K562 (cell line): ENCODE data around the gene ALKBH3. TPM values are rescaled to one million over a fixed set of nuclear protein-coding genes. Genes with fewer than 3 reads are reported as not detected.

Experiments used
- CREB3L1 ChIP-seq: fragments of 450-650 bp; IDR thresholded peaks from 2 replicates; pipeline ENCODE4 v1.6.1; 2014; ENCODE audit warnings: low read depth, mild to moderate bottlenecking, moderate library complexity, borderline replicate concordance
- CTBP1 ChIP-seq: fragments of 450-650 bp; IDR thresholded peaks from 2 replicates; pipeline ENCODE4 v1.6.1; 2016; ENCODE audit warnings: borderline replicate concordance
- ELF2 ChIP-seq: fragments of 250-450 bp; sonication (Bioruptor Pico); IDR thresholded peaks from 2 replicates; pipeline ENCODE4 v1.5.0; 2021; ENCODE audit warnings: mild to moderate bottlenecking
- GABPB2 ChIP-seq: fragments of 250-450 bp; sonication (Bioruptor Pico); conservative IDR thresholded peaks from 2 replicates; pipeline ENCODE4 v1.5.1; 2021; ENCODE audit warnings: mild to moderate bottlenecking
- GTF2A2 ChIP-seq: IDR thresholded peaks from 2 replicates; pipeline ENCODE4 v1.6.1; 2016; ENCODE audit warnings: mild to moderate bottlenecking, missing genetic modification characterization, missing compliant biosample characterization
- HMG20B ChIP-seq: fragments of 250-450 bp; sonication (Bioruptor Pico); IDR thresholded peaks from 2 replicates; pipeline ENCODE4 v1.5.0; 2021; ENCODE audit warnings: mild to moderate bottlenecking
- HNRNPH1 ChIP-seq: fragments of 200-400 bp; formaldehyde crosslinking; optimal IDR thresholded peaks from 2 replicates; pipeline ENCODE3; 2017; ENCODE audit warnings: low read depth, mild to moderate bottlenecking, low read length, moderate library complexity
- JUND ChIP-seq, 2 experiments: IDR thresholded peaks; 2 replicates in 1 of 2; 3 replicates in 1 of 2; pipeline ENCODE4 v1.6.1; 2011; ENCODE audit warnings: borderline replicate concordance in 2 of 2, low read depth in 2 of 2, low read length in 2 of 2, improper control_type of control experiment in 1 of 2, missing biosample characterization in 1 of 2, missing genetic modification characterization in 1 of 2, missing genetic modification reagents in 1 of 2
- NFIX ChIP-seq: fragments of 250-450 bp; sonication (Bioruptor Pico); IDR thresholded peaks from 2 replicates; pipeline ENCODE4 v1.4.0; 2020; ENCODE audit warnings: low read depth, mild to moderate bottlenecking, moderate library complexity
- POLR2B ChIP-seq: fragments of 450-650 bp; IDR thresholded peaks from 2 replicates; pipeline ENCODE4 v1.6.1; 2018; ENCODE audit warnings: low read depth; ENCODE audit not compliant: partially characterized antibody
- PYGO2 ChIP-seq: fragments of 450-650 bp; IDR thresholded peaks from 2 replicates; pipeline ENCODE4 v1.6.1; 2016; ENCODE audit warnings: mild to moderate bottlenecking, missing genetic modification characterization, moderate library complexity, missing compliant biosample characterization
- RFX5 ChIP-seq: IDR thresholded peaks from 2 replicates; pipeline ENCODE4 v1.6.1; 2011; ENCODE audit warnings: low read depth, mild to moderate bottlenecking, improper control_type of control experiment, low read length
- SP1 ChIP-seq: sonication (generic); formaldehyde crosslinking; IDR thresholded peaks from 2 replicates; pipeline ENCODE4 v1.8.1; 2022; ENCODE audit warnings: mild to moderate bottlenecking, missing genetic modification reagents
- TAF7 ChIP-seq: fragments of 450-650 bp; IDR thresholded peaks from 2 replicates; pipeline ENCODE4 v1.6.1; 2016; ENCODE audit warnings: missing genetic modification characterization, missing compliant biosample characterization
- TAF9B ChIP-seq: fragments of 450-650 bp; IDR thresholded peaks from 2 replicates; pipeline ENCODE4 v1.6.1; 2018; ENCODE audit warnings: mild to moderate bottlenecking; ENCODE audit not compliant: partially characterized antibody
- TBP ChIP-seq: optimal IDR thresholded peaks from 2 replicates; pipeline ENCODE3; 2011; ENCODE audit warnings: low read depth, low read length, improper control_type of control experiment
- ZNF143 ChIP-seq: sonication (generic); formaldehyde crosslinking; IDR thresholded peaks from 2 replicates; pipeline ENCODE4 v1.9.0; 2022; ENCODE audit warnings: mild to moderate bottlenecking, missing genetic modification reagents
- ZNF174 ChIP-seq: fragments of 250-450 bp; sonication (Bioruptor Pico); IDR thresholded peaks from 2 replicates; pipeline ENCODE4 v1.4.0; 2020; ENCODE audit warnings: mild to moderate bottlenecking
- ZNF318 ChIP-seq, 2 experiments: fragments of 450-650 bp; IDR thresholded peaks; 2 replicates each; pipeline ENCODE4 v1.6.1; 2016; ENCODE audit warnings: mild to moderate bottlenecking in 2 of 2, borderline replicate concordance in 1 of 2, low read depth in 1 of 2, moderate library complexity in 1 of 2
- ZNF695 ChIP-seq: fragments of 450-650 bp; formaldehyde crosslinking; IDR thresholded peaks from 2 replicates; pipeline ENCODE4 v1.4.0; 2020; ENCODE audit warnings: mild to moderate bottlenecking, moderate library complexity
- ZNF717 ChIP-seq: fragments of 250-450 bp; sonication (Bioruptor Pico); IDR thresholded peaks from 2 replicates; pipeline ENCODE4 v1.5.0; 2021
- polyA plus RNA-seq, 8 experiments: library from polyadenylated mRNA; depleted of rRNA in 4 of 8; stranded (reverse) in 5 of 8; unstranded in 3 of 8; fragments of >200 nt; fragmentation: Nextera tagmentation in 2 of 8; fragmentation: Illumina TruSeq in 1 of 8; extraction: Ambion mirVana in 2 of 8; extraction: Trizol in 1 of 8; gene quantifications; 2 replicates each; pipeline versions ENCODE4 v1.2.1 to v1.2.3, GENCODE V29; 2011 to 2014; ENCODE audit warnings: inconsistent platforms in 1 of 8, missing spikeins in 1 of 8
- total RNA-seq, 7 experiments: library from RNA; depleted of rRNA in 6 of 7; stranded (reverse); fragments of >200 nt in 6 of 7; fragmentation: Illumina TruSeq in 2 of 7; extraction: Trizol in 2 of 7; gene quantifications; 2 replicates each; pipeline versions ENCODE4 v1.2.1 to v1.2.3, GENCODE V29; 2011 to 2021; ENCODE audit warnings: low replicate concordance in 1 of 7

Gene ALKBH3
- total and polyA plus RNA-seq, 9 of the 15 experiments (the other 6 are each of a cell fraction or from before 2014, with no cell fraction given): 16.0 to 49.9 (median 36.5) TPM

- TF ChIP-seq HNRNPH1 (no peak), GABPB2 (CRISPR knock-in tag) (no peak), ELF2 (CRISPR knock-in tag) (no peak), HMG20B (no peak), NFIX (CRISPR knock-in tag) (no peak), ZNF143 (no peak), CREB3L1 (no peak), CTBP1 (peak; percentile 46; the same call in 1 of the 2 replicates), TAF7 (tag) (no peak), JUND (IDR thresholded peaks at IDR 0.05; ENCODE audit: borderline replicate concordance, low read depth, low read length) (peak; percentile 28; the same call in 1 of the 2 replicates), JUND (tag; IDR thresholded peaks at IDR 0.05; ENCODE audit: borderline replicate concordance, low read depth, low read length) (no peak; the same call in 2 of the 3 replicates), TAF9B (no peak), PYGO2 (tag) (no peak), ZNF318 (IDR thresholded peaks at IDR 0.05; ENCODE audit: borderline replicate concordance in 1 of 2, low read depth in 1 of 2) (no peak), RFX5 (no peak), ZNF174 (CRISPR knock-in tag) (no peak), ZNF695 (CRISPR knock-in tag) (no peak), TBP (no peak), ZNF717 (CRISPR knock-in tag) (no peak), GTF2A2 (tag) (no peak), POLR2B (no peak), SP1 (CRISPR knock-in tag) (no peak)
These were observed 66.4 kb downstream of the ALKBH3 start (continued) for GRCh38 chr11:43947003-43947500.
